DOHH2 (cell line): Measurements from ENCODE around the gene TMEM182.

ENCODE experiments used
- H3F3A ChIP-seq: fragments of 200-600 bp; sonication (generic), shearing (Covaris generic); 2 replicates; pipeline ENCODE4 v1.6.0; 2016; ENCODE audit warnings: antibody characterized with exemption, mild to moderate bottlenecking; ENCODE audit not compliant: control insufficient read depth, insufficient read depth
- H3K27ac ChIP-seq: fragments of 200-600 bp; sonication (generic); 2 replicates; pipeline ENCODE4 v1.5.1; 2014; ENCODE audit warnings: low read depth, mild to moderate bottlenecking, low read length, moderate library complexity
- H3K27me3 ChIP-seq: fragments of 200-600 bp; sonication (generic); 2 replicates; pipeline ENCODE4 v1.6.1; 2014; ENCODE audit warnings: mild to moderate bottlenecking, low read length, mixed read lengths; ENCODE audit not compliant: control insufficient read depth
- H3K36me3 ChIP-seq: fragments of 200-600 bp; sonication (generic); 2 replicates; pipeline ENCODE4 v1.6.1; 2014; ENCODE audit warnings: mild to moderate bottlenecking, low read length, moderate library complexity, mixed read lengths; ENCODE audit not compliant: control insufficient read depth
- H3K4me1 ChIP-seq: fragments of 200-600 bp; sonication (generic); 2 replicates; pipeline ENCODE4 v1.6.1; 2014; ENCODE audit warnings: mild to moderate bottlenecking, low read length, mixed read lengths; ENCODE audit not compliant: control insufficient read depth
- H3K4me2 ChIP-seq: fragments of 200-600 bp; sonication (generic); 2 replicates; pipeline ENCODE4 v1.6.0; 2014; ENCODE audit warnings: mild to moderate bottlenecking, low read length, moderate library complexity
- H3K4me3 ChIP-seq: fragments of 200-600 bp; sonication (generic); 2 replicates; pipeline ENCODE4 v1.5.1; 2014; ENCODE audit warnings: mild to moderate bottlenecking, low read length, mixed read lengths
- H3K79me2 ChIP-seq: fragments of 200-600 bp; sonication (generic); 2 replicates; pipeline ENCODE4 v1.6.1; 2014; ENCODE audit warnings: mild to moderate bottlenecking, low read length, mixed read lengths; ENCODE audit not compliant: control insufficient read depth
- H3K9me2 ChIP-seq: fragments of 200-600 bp; sonication (generic); replicated peaks from 2 replicates; pipeline ENCODE4 v1.6.1; 2014; ENCODE audit warnings: mild to moderate bottlenecking, low read length, mixed read lengths; ENCODE audit not compliant: control insufficient read depth
- H3K9me3 ChIP-seq: fragments of 200-600 bp; sonication (generic); 2 replicates; pipeline ENCODE4 v1.6.1; 2014; ENCODE audit warnings: antibody characterized with exemption, low read length, mixed read lengths; ENCODE audit not compliant: control insufficient read depth, insufficient read depth
- H4K20me1 ChIP-seq: fragments of 200-600 bp; sonication (generic); 2 replicates; pipeline ENCODE4 v1.6.0; 2014; ENCODE audit warnings: low read depth, mild to moderate bottlenecking, antibody characterized with exemption, low read length, moderate library complexity; ENCODE audit not compliant: control insufficient read depth, insufficient read depth
- CTCF ChIP-seq: fragments of 200-600 bp; sonication (generic); IDR thresholded peaks from one replicate; pipeline ENCODE4 v1.5.1; 2014; ENCODE audit warnings: antibody characterized with exemption, mild to moderate bottlenecking, low read depth, low read length; ENCODE audit not compliant: poor library complexity, severe bottlenecking
- EZH2phosphoT487 ChIP-seq: fragments of 200-600 bp; sonication (generic); IDR thresholded peaks from 2 replicates; pipeline ENCODE4 v1.6.1; 2017; ENCODE audit warnings: borderline replicate concordance, mild to moderate bottlenecking, antibody characterized with exemption, low read length, moderate library complexity, mixed read lengths

The TMEM182 gene

GRCh38 chr2:102737431-102737830 is 24.4 kb upstream of the TMEM182 start:
- peak overlapping the region; percentile 78 for H3K4me3 ChIP-seq
- no peaks in the 10 kb centered on the region for H3K27me3 ChIP-seq
- H3F3A ChIP-seq: no peaks in the 10 kb centered on the region
- TF ChIP-seq EZH2phosphoT487: no peak
- no peaks in the 10 kb centered on the region for H4K20me1 ChIP-seq
- peak overlapping the region; percentile 69 for H3K4me2 ChIP-seq
- no peak overlapping the region for H3K27ac ChIP-seq
- H3K79me2 ChIP-seq: peaks cover 41% of the 10 kb centered on the region
- no peaks in the 10 kb centered on the region for H3K9me2 ChIP-seq
- no peaks in the 10 kb centered on the region for H3K36me3 ChIP-seq
- H3K9me3 ChIP-seq: no peaks in the 10 kb centered on the region
- H3K4me1 ChIP-seq: peaks cover 19% of the 10 kb centered on the region

- Histone ChIP-seq H3K79me2 (peaks cover 2% of the 10 kb centered on the region; the same call in 1 of the 2 replicates), H3K27me3 (no peaks in the 10 kb centered on the region), H4K20me1 (no peaks in the 10 kb centered on the region), H3K9me3 (no peaks in the 10 kb centered on the region), H3K4me1 (no peaks in the 10 kb centered on the region), H3K9me2 (no peaks in the 10 kb centered on the region), H3K4me2 (no peak overlapping the region), H3K27ac (no peak overlapping the region), H3K36me3 (no peaks in the 10 kb centered on the region), H3K4me3 (no peak overlapping the region), H3F3A (no peaks in the 10 kb centered on the region)
- TF ChIP-seq CTCF (no peak), EZH2phosphoT487 (no peak)
Observed at GRCh38 chr2:102743259-102743658, 18.6 kb upstream of the TMEM182 start.

- Histone ChIP-seq H3K4me1 (peaks cover 5% of the 10 kb centered on the region; the same call in 1 of the 2 replicates), H3K9me2 (no peaks in the 10 kb centered on the region), H3F3A (no peaks in the 10 kb centered on the region), H3K9me3 (no peaks in the 10 kb centered on the region), H4K20me1 (no peaks in the 10 kb centered on the region), H3K79me2 (no peaks in the 10 kb centered on the region), H3K27ac (no peak overlapping the region), H3K4me2 (no peak overlapping the region), H3K36me3 (no peaks in the 10 kb centered on the region), H3K27me3 (no peaks in the 10 kb centered on the region), H3K4me3 (no peak overlapping the region)
- TF ChIP-seq CTCF (no peak), EZH2phosphoT487 (no peak)
Observed at GRCh38 chr2:102748107-102748506, 13.7 kb upstream of the TMEM182 start.

GRCh38 chr2:102749938-102750337 is 11.9 kb upstream of the TMEM182 start:
- Histone ChIP-seq H3K27ac (no peak overlapping the region), H3K9me3 (no peaks in the 10 kb centered on the region), H3K27me3 (no peaks in the 10 kb centered on the region), H3K4me3 (no peak overlapping the region), H3K4me2 (no peak overlapping the region), H3K4me1 (peaks cover 5% of the 10 kb centered on the region; the same call in 1 of the 2 replicates), H3K9me2 (no peaks in the 10 kb centered on the region), H3F3A (no peaks in the 10 kb centered on the region), H3K36me3 (no peaks in the 10 kb centered on the region), H3K79me2 (no peaks in the 10 kb centered on the region), H4K20me1 (no peaks in the 10 kb centered on the region)
- TF ChIP-seq EZH2phosphoT487 (no peak), CTCF (no peak)
